IPS-18a (cell line): ENCODE measurements around the gene GCK.

Source experiments
- H3K27ac ChIP-seq: one replicate; pipeline ENCODE4 v1.5.1; 2013; ENCODE audit warnings: low read length
- H3K27me3 ChIP-seq: one replicate; pipeline ENCODE4 v1.6.1; 2013; ENCODE audit warnings: mild to moderate bottlenecking, low read length; ENCODE audit not compliant: control insufficient read depth, insufficient read depth
- H3K36me3 ChIP-seq: one replicate; pipeline ENCODE4 v1.6.1; 2013; ENCODE audit warnings: low read depth, low read length; ENCODE audit not compliant: control insufficient read depth
- H3K4me1 ChIP-seq: one replicate; pipeline ENCODE4 v1.6.1; 2013; ENCODE audit warnings: low read depth, low read length; ENCODE audit not compliant: control insufficient read depth
- H3K4me3 ChIP-seq: one replicate; pipeline ENCODE4 v1.5.1; 2013; ENCODE audit warnings: low read length
- H3K9ac ChIP-seq: one replicate; pipeline ENCODE4 v1.6.1; 2013; ENCODE audit warnings: mild to moderate bottlenecking, low read length, moderate library complexity
- H3K9me3 ChIP-seq: one replicate; pipeline ENCODE4 v1.6.1; 2013; ENCODE audit warnings: low read depth, low read length; ENCODE audit not compliant: control insufficient read depth

Gene GCK

GRCh38 chr7:44196450-44196872, 7.2 kb upstream of the GCK start:
- no peak overlapping the region for H3K27ac ChIP-seq
- H3K9me3 ChIP-seq = no peaks in the 10 kb centered on the region
- no peak overlapping the region for H3K9ac ChIP-seq
- H3K27me3 ChIP-seq = peaks cover 13% of the 10 kb centered on the region
- no peak overlapping the region for H3K4me3 ChIP-seq
- H3K4me1 ChIP-seq = no peaks in the 10 kb centered on the region
- H3K36me3 ChIP-seq = no peaks in the 10 kb centered on the region

- Histone ChIP-seq H3K27me3 (peaks cover 13% of the 10 kb centered on the region), H3K9ac (no peak overlapping the region), H3K27ac (no peak overlapping the region), H3K36me3 (no peaks in the 10 kb centered on the region), H3K4me1 (no peaks in the 10 kb centered on the region), H3K4me3 (no peak overlapping the region), H3K9me3 (no peaks in the 10 kb centered on the region)
These were observed 6.7 kb upstream of the GCK start for GRCh38 chr7:44195889-44196288.

- Histone ChIP-seq H3K9me3 (no peaks in the 10 kb centered on the region), H3K4me3 (no peak overlapping the region), H3K9ac (no peak overlapping the region), H3K27ac (no peak overlapping the region), H3K27me3 (peaks cover 13% of the 10 kb centered on the region), H3K36me3 (no peaks in the 10 kb centered on the region), H3K4me1 (no peaks in the 10 kb centered on the region)
These were observed 5.4 kb upstream of the GCK start for GRCh38 chr7:44194562-44195145.

- Histone ChIP-seq H3K27me3 (peaks cover 13% of the 10 kb centered on the region), H3K27ac (no peak overlapping the region)
These were observed 4.8 kb upstream of the GCK start for GRCh38 chr7:44194069-44194468.

GRCh38 chr7:44193011-44193802, 4.0 kb upstream of the GCK start:
- Histone ChIP-seq H3K4me3 (no peak overlapping the region), H3K27ac (no peak overlapping the region), H3K27me3 (peaks cover 13% of the 10 kb centered on the region), H3K36me3 (no peaks in the 10 kb centered on the region), H3K4me1 (no peaks in the 10 kb centered on the region), H3K9ac (no peak overlapping the region), H3K9me3 (no peaks in the 10 kb centered on the region)

More at GRCh38 chr7:44194069-44194468, 4.8 kb upstream of the GCK start:
- no peak overlapping the region for H3K9ac ChIP-seq
- no peaks in the 10 kb centered on the region for H3K9me3 ChIP-seq
- no peak overlapping the region for H3K4me3 ChIP-seq
- H3K36me3 ChIP-seq = no peaks in the 10 kb centered on the region
- no peaks in the 10 kb centered on the region for H3K4me1 ChIP-seq

- no peak overlapping the region for H3K9ac ChIP-seq
- H3K27ac ChIP-seq = no peak overlapping the region
- H3K9me3 ChIP-seq = no peaks in the 10 kb centered on the region
- no peaks in the 10 kb centered on the region for H3K36me3 ChIP-seq
- H3K4me3 ChIP-seq = no peak overlapping the region
- H3K27me3 ChIP-seq = no peaks in the 10 kb centered on the region
- no peaks in the 10 kb centered on the region for H3K4me1 ChIP-seq
These were observed 1.9 kb upstream of the GCK start for GRCh38 chr7:44191171-44191570.

GRCh38 chr7:44189993-44190872, 994 bp upstream of the GCK start:
- Histone ChIP-seq H3K4me1 (no peaks in the 10 kb centered on the region), H3K36me3 (no peaks in the 10 kb centered on the region), H3K27ac (no peak overlapping the region)

GRCh38 chr7:44188480-44189225, 586 bp downstream of the GCK start:
- H3K9ac ChIP-seq = no peak overlapping the region
- no peaks in the 10 kb centered on the region for H3K36me3 ChIP-seq
- H3K4me3 ChIP-seq = no peak overlapping the region
- no peak overlapping the region for H3K27ac ChIP-seq
- H3K4me1 ChIP-seq = no peaks in the 10 kb centered on the region
- H3K27me3 ChIP-seq = no peaks in the 10 kb centered on the region
- H3K9me3 ChIP-seq = no peaks in the 10 kb centered on the region

More at GRCh38 chr7:44189993-44190872, 994 bp upstream of the GCK start:
- Histone ChIP-seq H3K9me3 (no peaks in the 10 kb centered on the region), H3K9ac (no peak overlapping the region), H3K4me3 (no peak overlapping the region), H3K27me3 (no peaks in the 10 kb centered on the region)

GRCh38 chr7:44187636-44188416, 1.4 kb downstream of the GCK start:
- H3K27me3 ChIP-seq = no peaks in the 10 kb centered on the region
- H3K27ac ChIP-seq = no peak overlapping the region
- no peak overlapping the region for H3K4me3 ChIP-seq
- H3K4me1 ChIP-seq = no peaks in the 10 kb centered on the region
- H3K9me3 ChIP-seq = no peaks in the 10 kb centered on the region
- H3K9ac ChIP-seq = no peak overlapping the region
- H3K36me3 ChIP-seq = no peaks in the 10 kb centered on the region

- Histone ChIP-seq H3K9me3 (no peaks in the 10 kb centered on the region), H3K36me3 (no peaks in the 10 kb centered on the region), H3K27me3 (no peaks in the 10 kb centered on the region), H3K4me3 (no peak overlapping the region), H3K4me1 (no peaks in the 10 kb centered on the region), H3K27ac (no peak overlapping the region), H3K9ac (no peak overlapping the region)
These were observed 2.5 kb downstream of the GCK start for GRCh38 chr7:44186736-44187135.
